Measurements from ENCODE around the gene FUT1.

- TF ChIP-seq, protein P1, sequence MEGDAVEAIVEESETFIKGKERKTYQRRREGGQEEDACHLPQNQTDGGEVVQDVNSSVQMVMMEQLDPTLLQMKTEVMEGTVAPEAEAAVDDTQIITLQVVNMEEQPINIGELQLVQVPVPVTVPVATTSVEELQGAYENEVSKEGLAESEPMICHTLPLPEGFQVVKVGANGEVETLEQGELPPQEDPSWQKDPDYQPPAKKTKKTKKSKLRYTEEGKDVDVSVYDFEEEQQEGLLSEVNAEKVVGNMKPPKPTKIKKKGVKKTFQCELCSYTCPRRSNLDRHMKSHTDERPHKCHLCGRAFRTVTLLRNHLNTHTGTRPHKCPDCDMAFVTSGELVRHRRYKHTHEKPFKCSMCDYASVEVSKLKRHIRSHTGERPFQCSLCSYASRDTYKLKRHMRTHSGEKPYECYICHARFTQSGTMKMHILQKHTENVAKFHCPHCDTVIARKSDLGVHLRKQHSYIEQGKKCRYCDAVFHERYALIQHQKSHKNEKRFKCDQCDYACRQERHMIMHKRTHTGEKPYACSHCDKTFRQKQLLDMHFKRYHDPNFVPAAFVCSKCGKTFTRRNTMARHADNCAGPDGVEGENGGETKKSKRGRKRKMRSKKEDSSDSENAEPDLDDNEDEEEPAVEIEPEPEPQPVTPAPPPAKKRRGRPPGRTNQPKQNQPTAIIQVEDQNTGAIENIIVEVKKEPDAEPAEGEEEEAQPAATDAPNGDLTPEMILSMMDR (conservative IDR thresholded peaks at IDR 0.05): no peak
- TF ChIP-seq ZFX (IDR thresholded peaks at IDR 0.05): no peak
Measured at GRCh38 chr19:48750351-48750750, 2.1 kb downstream of the FUT1 start.

Data from C4-2B (cell line).